ENCODE data around the gene ATG10.

Gene ATG10

DNA sequence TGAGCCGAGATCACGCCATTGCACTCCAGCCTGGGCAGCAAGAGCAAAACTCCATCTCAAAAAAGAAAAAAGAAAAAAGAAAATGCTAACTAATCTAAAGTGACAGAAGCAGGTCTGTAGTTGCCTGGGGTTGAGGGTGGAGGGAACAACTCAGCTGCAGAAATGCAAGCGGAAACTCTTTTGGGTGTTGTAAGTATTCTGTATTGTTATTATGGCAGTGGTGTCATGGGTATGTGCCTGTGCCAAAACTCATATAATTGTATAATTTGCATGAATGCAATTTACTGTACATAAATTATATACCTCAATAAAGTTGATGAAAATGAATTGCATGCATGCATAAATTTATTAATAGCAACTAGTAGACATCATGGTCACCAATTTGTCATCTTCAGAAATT lies 329.4 kb downstream of the ATG10 start:
- no peaks in the 10 kb centered on the region for H3K27me3 ChIP-seq
- no peaks in the 10 kb centered on the region for H3K4me1 ChIP-seq
- no peak for DNase-seq
- TF ChIP-seq, protein P1, sequence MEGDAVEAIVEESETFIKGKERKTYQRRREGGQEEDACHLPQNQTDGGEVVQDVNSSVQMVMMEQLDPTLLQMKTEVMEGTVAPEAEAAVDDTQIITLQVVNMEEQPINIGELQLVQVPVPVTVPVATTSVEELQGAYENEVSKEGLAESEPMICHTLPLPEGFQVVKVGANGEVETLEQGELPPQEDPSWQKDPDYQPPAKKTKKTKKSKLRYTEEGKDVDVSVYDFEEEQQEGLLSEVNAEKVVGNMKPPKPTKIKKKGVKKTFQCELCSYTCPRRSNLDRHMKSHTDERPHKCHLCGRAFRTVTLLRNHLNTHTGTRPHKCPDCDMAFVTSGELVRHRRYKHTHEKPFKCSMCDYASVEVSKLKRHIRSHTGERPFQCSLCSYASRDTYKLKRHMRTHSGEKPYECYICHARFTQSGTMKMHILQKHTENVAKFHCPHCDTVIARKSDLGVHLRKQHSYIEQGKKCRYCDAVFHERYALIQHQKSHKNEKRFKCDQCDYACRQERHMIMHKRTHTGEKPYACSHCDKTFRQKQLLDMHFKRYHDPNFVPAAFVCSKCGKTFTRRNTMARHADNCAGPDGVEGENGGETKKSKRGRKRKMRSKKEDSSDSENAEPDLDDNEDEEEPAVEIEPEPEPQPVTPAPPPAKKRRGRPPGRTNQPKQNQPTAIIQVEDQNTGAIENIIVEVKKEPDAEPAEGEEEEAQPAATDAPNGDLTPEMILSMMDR (IDR thresholded peaks at IDR 0.05; ENCODE audit: low read depth, low read length), result no peak
- no peaks in the 10 kb centered on the region for H3K9me3 ChIP-seq
- no peak overlapping the region for H3K4me3 ChIP-seq (ENCODE audit: low read depth, low read length)
- no peaks in the 10 kb centered on the region for H3K36me3 ChIP-seq

Measured in BE2C (cell line).